ENCODE measurements around the gene TIGD7.

- TF ChIP-seq CTCF (IDR thresholded peaks at IDR 0.05) (no peak), POLR2A (IDR thresholded peaks at IDR 0.05) (no peak)
Measured at GRCh38 chr16:3311496-3311895, 6.3 kb upstream of the TIGD7 start.
